Measurements from ENCODE around the gene DCTN2. TPM values are rescaled to one million over a fixed set of nuclear protein-coding genes. Genes with fewer than 3 reads are reported as not detected.

The DCTN2 gene
- total RNA-seq, 2 donors from 2014 or later = 110 to 114 TPM

DNA sequence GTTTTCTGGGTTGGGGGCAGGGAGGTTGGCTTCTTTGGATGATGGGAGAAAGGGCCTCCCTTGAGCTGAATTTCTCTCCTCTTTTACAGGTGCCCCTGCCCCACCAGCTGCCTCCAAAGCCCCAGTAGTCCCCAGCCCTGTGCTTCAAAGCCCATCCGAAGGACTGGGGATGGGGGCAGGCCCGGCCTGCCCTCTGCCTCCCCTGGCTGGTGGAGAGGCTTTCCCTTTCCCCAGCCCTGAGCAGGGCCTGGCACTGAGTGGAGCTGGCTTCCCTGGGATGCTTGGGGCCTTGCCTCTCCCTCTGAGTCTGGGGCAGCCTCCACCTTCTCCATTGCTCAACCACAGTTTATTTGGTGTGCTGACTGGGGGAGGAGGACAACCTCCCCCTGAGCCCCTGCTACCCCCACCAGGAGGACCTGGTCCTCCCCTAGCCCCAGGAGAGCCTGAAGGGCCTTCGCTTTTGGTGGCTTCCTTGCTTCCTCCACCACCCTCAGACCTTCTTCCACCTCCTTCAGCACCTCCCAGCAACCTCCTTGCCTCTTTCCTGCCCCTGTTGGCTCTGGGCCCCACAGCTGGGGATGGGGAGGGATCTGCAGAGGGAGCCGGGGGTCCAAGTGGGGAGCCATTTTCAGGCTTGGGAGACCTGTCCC lies 20.4 kb downstream of the DCTN2 start:
- Histone ChIP-seq H3K36me3 (ENCODE audit: control insufficient read depth, insufficient read depth, low read length) (peaks cover 73% of the 10 kb centered on the region), H3K4me1 (ENCODE audit: control insufficient read depth, insufficient read depth, low read length) (peaks cover under 1% of the 10 kb centered on the region), H3K27me3 (ENCODE audit: control insufficient read depth, insufficient read depth, low read length, poor library complexity, severe bottlenecking) (no peaks in the 10 kb centered on the region), H3K9me3 (ENCODE audit: control insufficient read depth, low read length) (no peaks in the 10 kb centered on the region), H3K9ac (ENCODE audit: extremely low read depth, low read length, poor library complexity, severe bottlenecking) (no peak overlapping the region), H3K27ac (ENCODE audit: low read depth, low read length) (no peak overlapping the region), H3K4me3 (ENCODE audit: low read length) (no peak overlapping the region)
- peaks cover 41% of the 10 kb centered on the region for H3K36me3 Mint-ChIP-seq (ENCODE audit: low read depth)
- TF ChIP-seq CTCF (conservative IDR thresholded peaks at IDR 0.05) = no peak
- H3K4me3 Mint-ChIP-seq = no peak overlapping the region
- no peaks in the 10 kb centered on the region for H3K27me3 Mint-ChIP-seq (ENCODE audit: insufficient read depth)
- no peak for DNase-seq
- H3K4me1 Mint-ChIP-seq = peaks cover 20% of the 10 kb centered on the region
- no peak overlapping the region for H3K27ac Mint-ChIP-seq
- no peaks in the 10 kb centered on the region for H3K9me3 Mint-ChIP-seq
- WGBS, 2 experiments (ENCODE audit: insufficient coverage in 1 of 2, insufficient read length in 1 of 2) = 70 to 94% methylated on average over 2 to 3 of the region's 4 CpGs

DNA sequence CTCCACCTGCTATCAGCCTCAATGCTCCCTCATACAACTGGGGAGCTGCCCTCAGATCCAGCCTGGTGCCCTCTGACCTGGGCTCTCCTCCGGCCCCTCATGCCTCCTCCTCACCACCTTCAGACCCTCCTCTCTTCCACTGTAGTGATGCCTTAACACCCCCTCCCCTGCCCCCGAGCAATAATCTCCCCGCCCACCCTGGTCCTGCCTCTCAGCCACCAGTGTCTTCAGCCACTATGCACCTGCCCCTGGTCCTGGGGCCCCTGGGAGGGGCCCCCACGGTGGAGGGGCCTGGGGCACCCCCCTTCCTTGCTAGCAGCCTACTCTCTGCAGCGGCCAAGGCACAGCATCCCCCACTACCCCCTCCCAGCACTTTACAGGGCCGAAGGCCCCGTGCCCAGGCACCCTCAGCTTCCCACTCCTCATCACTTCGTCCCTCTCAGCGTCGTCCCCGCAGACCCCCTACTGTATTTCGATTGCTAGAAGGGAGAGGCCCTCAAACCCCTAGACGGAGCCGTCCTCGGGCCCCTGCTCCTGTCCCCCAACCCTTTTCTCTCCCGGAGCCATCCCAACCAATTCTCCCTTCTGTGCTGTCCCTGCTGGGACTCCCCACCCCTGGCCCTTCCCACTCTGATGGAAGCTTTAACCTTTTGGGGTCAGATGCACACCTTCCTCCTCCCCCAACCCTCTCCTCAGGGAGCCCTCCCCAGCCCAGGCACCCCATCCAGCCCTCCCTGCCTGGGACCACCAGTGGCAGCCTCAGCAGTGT lies 21.2 kb downstream of the DCTN2 start:
- no peak overlapping the region for H3K4me3 ChIP-seq (ENCODE audit: low read length)
- TF ChIP-seq CTCF (conservative IDR thresholded peaks at IDR 0.05) = no peak
- H3K36me3 ChIP-seq (ENCODE audit: control insufficient read depth, insufficient read depth, low read length) = peaks cover 65% of the 10 kb centered on the region

DNA sequence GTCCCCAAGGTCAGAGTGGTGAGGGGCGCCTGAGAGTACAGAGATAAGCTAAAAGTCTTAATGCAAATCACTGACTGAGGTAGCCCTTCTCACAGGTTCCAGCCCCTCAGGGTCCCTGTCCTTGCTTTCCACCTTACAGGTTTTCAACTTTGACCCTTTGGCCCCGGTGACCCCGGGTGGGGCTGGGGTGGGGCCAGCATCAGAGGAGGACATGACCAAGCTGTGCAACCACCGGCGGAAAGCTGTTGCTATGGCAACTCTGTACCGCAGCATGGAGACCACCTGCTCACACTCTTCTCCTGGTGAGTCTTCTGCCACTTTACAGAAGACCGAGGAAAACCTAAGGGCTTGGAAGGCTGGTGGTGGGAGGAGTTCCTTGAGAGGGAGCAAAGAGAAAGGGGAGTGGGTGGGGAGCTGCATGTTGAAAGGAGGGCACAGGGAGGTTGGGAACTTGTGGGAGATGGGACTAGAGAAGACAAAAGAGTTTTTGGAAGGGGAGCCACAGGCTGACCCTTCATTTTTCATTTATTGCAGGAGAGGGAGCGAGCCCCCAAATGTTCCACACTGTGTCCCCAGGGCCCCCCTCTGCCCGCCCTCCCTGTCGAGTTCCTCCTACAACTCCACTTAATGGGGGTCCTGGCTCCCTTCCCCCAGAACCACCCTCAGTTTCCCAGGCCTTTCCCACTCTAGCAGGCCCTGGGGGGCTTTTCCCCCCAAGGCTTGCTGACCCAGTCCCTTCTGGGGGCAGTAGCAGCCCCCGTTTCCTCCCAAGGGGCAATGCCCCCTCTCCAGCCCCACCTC lies 22.0 kb downstream of the DCTN2 start:
- no peaks in the 10 kb centered on the region for H3K9me3 ChIP-seq (ENCODE audit: control insufficient read depth, low read length)
- peak overlapping the region; percentile 98 for H3K4me3 ChIP-seq (ENCODE audit: low read length)
- peaks cover 57% of the 10 kb centered on the region for H3K36me3 ChIP-seq (ENCODE audit: control insufficient read depth, insufficient read depth, low read length)
- H3K27me3 Mint-ChIP-seq (ENCODE audit: insufficient read depth) = no peaks in the 10 kb centered on the region
- H3K4me1 Mint-ChIP-seq = peaks cover 23% of the 10 kb centered on the region
- no peaks in the 10 kb centered on the region for H3K9me3 Mint-ChIP-seq
- no peaks in the 10 kb centered on the region for H3K27me3 ChIP-seq (ENCODE audit: control insufficient read depth, insufficient read depth, low read length, poor library complexity, severe bottlenecking)
- H3K27ac Mint-ChIP-seq = no peak overlapping the region
- no peak overlapping the region for H3K9ac ChIP-seq (ENCODE audit: extremely low read depth, low read length, poor library complexity, severe bottlenecking)
- H3K4me1 ChIP-seq (ENCODE audit: control insufficient read depth, insufficient read depth, low read length) = peaks cover 3% of the 10 kb centered on the region
- 89 to 94% methylated on average over 3 to 11 of the region's 11 CpGs for WGBS, 2 experiments (ENCODE audit: insufficient coverage in 1 of 2, insufficient read length in 1 of 2)
- peak overlapping the region; percentile 93 for H3K4me3 Mint-ChIP-seq
- H3K27ac ChIP-seq (ENCODE audit: low read depth, low read length) = no peak overlapping the region
- TF ChIP-seq CTCF (conservative IDR thresholded peaks at IDR 0.05) = no peak
- H3K36me3 Mint-ChIP-seq (ENCODE audit: low read depth) = peaks cover 30% of the 10 kb centered on the region
- no peak for DNase-seq

More for the DNA sequence above, 21.2 kb downstream of the DCTN2 start:
- DNase-seq = no peak
- H3K4me3 Mint-ChIP-seq = no peak overlapping the region
- H3K9me3 Mint-ChIP-seq = no peaks in the 10 kb centered on the region
- peaks cover 23% of the 10 kb centered on the region for H3K4me1 Mint-ChIP-seq
- Histone ChIP-seq H3K27me3 (ENCODE audit: control insufficient read depth, insufficient read depth, low read length, poor library complexity, severe bottlenecking) (no peaks in the 10 kb centered on the region), H3K4me1 (ENCODE audit: control insufficient read depth, insufficient read depth, low read length) (peaks cover 3% of the 10 kb centered on the region), H3K9me3 (ENCODE audit: control insufficient read depth, low read length) (no peaks in the 10 kb centered on the region), H3K27ac (ENCODE audit: low read depth, low read length) (no peak overlapping the region), H3K9ac (ENCODE audit: extremely low read depth, low read length, poor library complexity, severe bottlenecking) (no peak overlapping the region)
- 89 to 98% methylated on average over 8 to 16 of the region's 16 CpGs for WGBS, 2 experiments (ENCODE audit: insufficient coverage in 1 of 2, insufficient read length in 1 of 2)
- H3K27ac Mint-ChIP-seq = no peak overlapping the region
- H3K36me3 Mint-ChIP-seq (ENCODE audit: low read depth) = peaks cover 35% of the 10 kb centered on the region
- H3K27me3 Mint-ChIP-seq (ENCODE audit: insufficient read depth) = no peaks in the 10 kb centered on the region
